Limb (tissue), 2 donors: Measurements from ENCODE around the gene CPED1.
"Not testable (repeated sequence)": the region's sequence is repeated elsewhere in the genome, so short reads cannot be mapped to it uniquely, and the experiment has no call there.

Experiments
- DNase-seq, 2 donors: peaks; one replicate each; pipeline ENCODE4 v3.0.0-alpha.2; 2016; ENCODE audit errors: extremely low spot score in 2 of 2

CPED1 gene

GRCh38 chr7:121279060-121279620, 290.6 kb downstream of the CPED1 start:
- no peak for DNase-seq

DNA sequence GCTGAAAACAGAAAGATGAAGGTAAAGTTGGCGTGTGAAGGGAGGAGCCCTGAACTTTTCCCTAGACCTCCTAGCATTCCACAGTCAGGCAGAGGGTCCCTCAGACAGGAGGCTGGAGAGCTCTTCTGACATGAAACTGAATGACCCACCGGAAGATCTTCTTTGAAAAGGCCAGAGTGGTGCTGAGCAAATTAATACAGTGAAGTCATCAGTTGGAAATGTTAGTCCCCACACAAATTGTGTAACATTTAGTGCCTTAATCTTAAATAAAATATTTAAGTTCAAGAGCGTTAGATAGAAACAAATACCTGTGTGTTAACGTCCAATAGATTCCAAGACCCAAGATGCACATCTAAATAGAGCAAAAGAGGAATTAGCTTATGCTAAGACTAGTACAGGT, 291.3 kb downstream of the CPED1 start:
- no peak for DNase-seq

DNA sequence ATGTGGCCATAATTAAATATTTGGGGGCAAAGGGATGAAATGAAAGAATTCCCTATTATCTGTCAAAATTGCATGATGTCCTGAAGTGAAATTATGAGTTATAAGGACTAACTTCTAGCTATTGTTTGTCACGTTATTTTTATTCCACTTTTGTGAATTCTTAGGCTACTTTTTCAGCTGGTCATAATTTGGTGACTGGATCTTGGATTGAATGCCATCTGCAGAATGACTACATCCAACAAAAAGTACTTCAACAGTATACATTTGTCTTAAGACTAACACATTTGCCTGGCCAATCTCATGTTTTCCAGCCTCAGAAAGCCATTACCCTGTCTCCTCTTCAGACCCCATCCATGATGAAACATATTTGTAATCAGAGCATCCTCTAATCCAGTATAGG, 292.1 kb downstream of the CPED1 start:
- DNase-seq = no peak

DNA sequence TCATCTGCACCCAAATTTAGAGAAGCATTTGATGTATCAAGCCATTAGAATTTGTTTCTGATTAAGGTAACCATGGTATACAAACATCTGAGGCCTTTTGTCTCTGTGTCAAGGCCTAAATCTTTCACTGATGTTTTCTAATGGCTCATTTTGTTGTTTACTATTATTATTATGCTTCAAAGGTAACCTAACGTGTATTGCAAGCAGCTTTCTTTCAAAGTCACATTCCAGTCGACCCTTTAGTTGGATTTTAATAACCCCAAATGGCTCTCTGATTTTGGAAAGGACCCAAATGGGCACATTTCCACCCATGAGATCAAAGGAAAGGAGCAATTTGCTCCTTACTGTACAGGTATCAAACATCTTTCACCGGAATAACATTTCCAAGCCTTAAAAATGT, 293.6 kb downstream of the CPED1 start:
- no peak for DNase-seq

- no peak for DNase-seq
These were observed 296.7 kb downstream of the CPED1 start for GRCh38 chr7:121285066-121285667.

GRCh38 chr7:121286186-121286585, 297.7 kb downstream of the CPED1 start:
- DNase-seq = no peak

- no peak for DNase-seq
These were observed 298.5 kb downstream of the CPED1 start for GRCh38 chr7:121286742-121287734.

DNA sequence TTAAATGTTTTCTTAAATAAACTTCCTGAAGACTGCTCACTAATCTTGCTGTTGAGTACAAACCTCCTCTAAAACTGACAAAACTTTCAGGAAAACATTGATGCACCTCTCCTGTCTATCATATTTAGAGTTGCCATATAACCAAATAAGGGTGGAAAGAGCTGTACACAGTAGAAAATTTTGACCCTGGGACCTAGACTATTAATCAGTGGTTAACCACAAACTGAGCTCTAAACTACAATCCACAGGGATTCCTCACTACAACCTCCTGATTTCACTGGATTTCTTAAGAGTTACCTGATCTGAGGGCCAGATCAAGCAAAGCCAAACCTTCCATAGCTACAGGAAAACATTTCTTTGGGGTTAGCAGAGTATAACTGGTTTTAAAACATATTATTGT, 300.4 kb downstream of the CPED1 start:
- DNase-seq = no peak

GRCh38 chr7:121289930-121290329, 301.4 kb downstream of the CPED1 start:
- not testable (repeated sequence) for DNase-seq

DNA sequence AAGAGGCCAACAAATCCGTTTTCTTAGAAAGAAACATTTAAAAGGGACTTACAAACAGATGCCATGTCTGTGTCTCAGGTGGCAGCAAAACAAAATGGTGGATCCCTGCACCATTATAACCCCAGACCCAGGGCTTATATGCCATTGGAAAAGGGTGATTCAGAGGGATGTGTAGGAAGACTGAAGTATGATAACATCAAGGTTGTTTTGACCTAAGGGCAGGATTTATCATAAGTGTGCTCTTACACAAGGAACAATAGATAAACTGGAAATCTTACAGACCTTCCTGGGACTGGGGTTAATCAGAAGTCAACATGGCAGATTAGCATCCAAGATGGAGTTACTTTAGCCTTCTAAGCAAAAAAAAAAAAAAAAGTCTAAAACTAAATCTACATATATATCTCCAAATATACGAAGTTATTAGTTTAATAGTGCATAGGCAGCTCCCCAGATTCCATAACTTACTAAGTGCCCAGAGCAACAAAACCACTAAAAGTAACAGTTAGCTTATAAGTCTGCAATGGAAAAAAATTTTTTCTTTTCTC, 306.0 kb downstream of the CPED1 start:
- DNase-seq = no peak

GRCh38 chr7:121297843-121298242, 309.3 kb downstream of the CPED1 start:
- DNase-seq = no peak

- DNase-seq = no peak
These were observed 310.3 kb downstream of the CPED1 start for GRCh38 chr7:121298831-121299239.

DNA sequence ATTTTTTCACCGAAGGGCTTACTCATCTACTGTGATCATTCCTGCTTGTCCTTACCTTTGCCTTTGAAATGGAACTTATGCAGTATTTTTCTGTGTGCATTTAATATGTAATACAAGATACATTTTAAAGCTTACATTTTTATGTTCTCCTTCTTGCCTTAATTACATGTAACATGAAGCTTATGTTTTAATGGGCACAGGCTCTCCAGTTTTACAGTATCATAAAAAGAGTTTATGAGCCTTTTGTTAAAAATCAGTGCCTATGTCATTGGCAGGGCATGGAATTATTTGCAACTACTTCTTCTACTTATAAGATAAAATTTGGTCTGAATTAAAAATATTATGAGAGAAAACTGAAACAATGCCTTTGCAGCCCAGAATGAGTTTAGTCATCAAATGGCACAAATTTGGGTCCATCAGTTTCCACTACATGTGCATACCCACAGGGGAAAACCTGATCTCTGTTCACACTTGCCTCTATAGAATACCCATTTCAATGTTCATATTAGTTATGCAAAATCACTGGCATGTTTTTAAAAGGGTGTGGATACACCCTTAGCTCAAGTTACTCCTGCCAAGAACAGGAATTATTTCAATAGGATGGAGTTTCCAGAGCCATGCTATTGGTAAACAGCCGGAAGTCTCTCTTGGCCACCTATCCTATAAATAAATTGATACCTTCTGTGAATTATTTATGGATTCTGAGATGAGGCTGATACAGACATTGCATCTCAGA, 312.3 kb downstream of the CPED1 start:
- no peak for DNase-seq

DNA sequence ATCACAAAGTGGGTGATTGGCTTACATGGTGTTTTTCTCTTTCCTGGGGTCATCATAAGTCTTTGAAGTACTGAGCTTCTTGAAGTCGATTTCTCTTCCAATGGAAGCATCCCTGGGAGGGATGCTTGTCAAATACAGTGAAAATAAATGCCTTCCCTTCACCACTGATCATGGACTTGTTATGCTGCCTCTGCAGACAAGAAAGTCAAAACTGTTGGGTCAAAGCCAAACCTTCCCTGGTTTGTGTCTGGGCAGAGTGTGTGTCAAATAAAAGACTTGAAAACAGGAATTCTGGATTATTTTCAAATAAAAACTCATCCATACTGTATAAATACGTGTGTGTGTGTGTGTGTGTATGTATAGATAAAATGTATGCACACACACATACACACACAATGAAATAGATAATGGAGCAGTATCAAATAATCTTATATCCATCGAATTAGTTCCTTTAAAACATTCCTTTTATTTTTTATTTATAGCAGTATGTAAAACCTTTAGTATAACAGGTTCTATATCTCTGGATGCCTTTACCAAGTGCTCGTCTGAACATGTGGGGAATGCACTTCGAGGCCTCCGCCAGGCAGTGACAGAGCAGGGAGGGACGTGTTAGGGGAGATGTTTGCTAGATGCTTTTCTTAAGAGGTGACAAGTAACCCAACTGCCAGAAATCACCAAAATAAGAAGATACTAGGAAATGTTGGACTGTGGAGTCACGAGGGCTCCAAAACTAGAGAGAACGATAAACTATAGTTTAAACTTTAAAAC, 313.1 kb downstream of the CPED1 start:
- DNase-seq = no peak

GRCh38 chr7:121302214-121302745, 313.8 kb downstream of the CPED1 start:
- no peak for DNase-seq

- no peak for DNase-seq
These were observed 315.1 kb downstream of the CPED1 start for GRCh38 chr7:121303422-121304101.

DNA sequence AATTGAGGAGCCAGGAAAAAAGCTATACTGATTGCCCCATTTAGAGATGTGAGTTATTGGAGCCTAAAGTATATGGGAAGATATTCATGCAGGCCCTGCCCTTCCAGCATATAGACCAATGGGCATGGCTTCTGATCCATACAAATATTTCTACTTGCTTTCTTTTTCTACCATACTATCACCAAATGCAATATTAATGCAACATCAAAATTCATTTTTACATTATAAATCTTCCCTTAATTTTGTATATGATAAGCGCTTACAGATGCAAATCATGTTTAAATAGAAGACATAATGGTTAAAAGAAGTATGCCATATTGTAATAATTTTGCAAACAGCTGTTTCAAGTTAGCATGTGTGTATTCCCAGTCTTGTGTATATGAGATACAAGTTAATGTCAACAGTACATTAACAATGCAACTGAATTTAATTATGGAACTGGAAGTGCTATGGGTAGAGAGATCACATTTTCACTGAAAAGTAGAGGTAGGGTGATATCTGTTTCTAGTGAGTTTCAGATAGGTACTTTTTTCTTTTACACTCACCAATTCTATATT, 315.7 kb downstream of the CPED1 start:
- DNase-seq = no peak

DNA sequence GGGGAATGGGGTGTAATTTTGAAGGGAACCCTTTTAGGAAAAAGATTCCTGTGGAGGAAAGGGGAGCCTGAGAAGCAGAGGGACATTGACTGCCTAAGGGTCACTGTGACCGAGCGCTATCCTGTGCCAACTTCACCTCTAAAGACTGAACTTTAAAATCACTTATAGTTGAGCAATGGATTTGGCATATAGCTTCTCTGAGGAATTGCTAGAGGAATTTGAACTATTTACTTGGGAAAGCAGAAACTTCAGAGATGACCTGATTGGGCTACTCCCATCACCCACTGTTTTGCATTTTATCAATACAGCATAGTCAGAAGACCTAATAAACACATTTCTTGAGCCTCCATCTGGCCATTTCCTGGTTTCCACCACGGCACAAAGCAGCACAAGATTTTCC, 316.6 kb downstream of the CPED1 start:
- DNase-seq = no peak

DNA sequence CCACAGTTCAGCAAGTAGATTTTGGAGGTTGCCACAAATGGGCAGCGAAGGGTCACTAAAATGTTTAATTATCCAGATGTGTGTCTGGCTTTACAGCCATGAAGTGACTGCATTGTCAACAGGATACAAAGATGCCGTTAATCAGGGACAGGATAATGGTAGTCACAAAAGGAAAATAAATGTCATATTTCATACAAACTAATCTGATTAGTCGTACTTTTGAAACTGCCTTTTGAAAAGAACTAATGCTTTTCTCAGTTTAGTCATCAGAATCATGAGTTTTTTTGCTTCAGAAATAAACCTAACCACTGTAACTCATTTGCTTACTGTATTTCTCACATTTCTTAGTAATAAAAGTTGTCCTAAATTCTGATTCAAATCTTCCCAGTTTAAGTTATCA, 318.1 kb downstream of the CPED1 start:
- no peak for DNase-seq
